PC-9 (cell line): ENCODE measurements around the gene DTX1. TPM values are rescaled to one million over a fixed set of nuclear protein-coding genes. Genes with fewer than 3 reads are reported as not detected.
A peak's percentile ranks its signal among the peaks of the same experiment; 100 is the strongest.

Source experiments
- BruUV-seq: library from RNA; stranded (reverse); fragments of 400-500 nt; replicated peaks from 2 replicates; lab custom pipeline; 2021; lab: Mats Ljungman, UMichigan
- CTCF ChIA-PET: fragments of 300-600 bp; sonication (Branson Sonifier 250); formaldehyde crosslinking; loops from one replicate; lab custom pipeline; 2022; ENCODE audit warnings: antibody characterized with exemption; lab: Charles Lee
- POLR2A ChIA-PET: fragments of 300-600 bp; sonication (Branson Sonifier 250); formaldehyde crosslinking; loops from one replicate; lab custom pipeline; 2022; ENCODE audit warnings: antibody characterized with exemption; ENCODE audit not compliant: unreplicated experiment; lab: Charles Lee
- DNase-seq, 2 experiments: peaks; one replicate each; pipeline versions ENCODE4 v3.0.0 to v3.0.0-alpha.2; 2015 to 2022; ENCODE audit warnings: mixed read lengths in 1 of 2
- H2AFZ ChIP-seq: fragments of 200-600 bp; sonication (generic); 2 replicates; pipeline ENCODE4 v1.8.1; 2017; ENCODE audit warnings: antibody characterized with exemption
- H3F3A ChIP-seq: fragments of 200-600 bp; sonication (generic); 2 replicates; pipeline ENCODE4 v1.8.1; 2017; ENCODE audit warnings: antibody characterized with exemption, mild to moderate bottlenecking, low read depth; ENCODE audit not compliant: insufficient read depth
- H3K27ac ChIP-seq: fragments of 200-600 bp; sonication (generic); 2 replicates; pipeline ENCODE4 v1.6.1; 2016; ENCODE audit warnings: mixed run types
- H3K27me3 ChIP-seq: fragments of 200-600 bp; sonication (generic); 2 replicates; pipeline ENCODE4 v1.6.1; 2016; ENCODE audit warnings: low read depth, mixed run types; ENCODE audit not compliant: insufficient read depth
- H3K36me3 ChIP-seq: fragments of 200-600 bp; sonication (generic); 2 replicates; pipeline ENCODE4 v1.6.1; 2016; ENCODE audit warnings: low read depth, mixed run types
- H3K4me1 ChIP-seq: fragments of 200-600 bp; sonication (generic); replicated peaks from 2 replicates; pipeline ENCODE4 v1.6.1; 2016; ENCODE audit warnings: mixed run types; ENCODE audit not compliant: insufficient read depth
- H3K4me2 ChIP-seq: fragments of 200-600 bp; sonication (generic); 2 replicates; pipeline ENCODE4 v1.6.1; 2017; ENCODE audit warnings: mixed run types
- H3K4me3 ChIP-seq: fragments of 200-600 bp; sonication (generic); 2 replicates; pipeline ENCODE4 v1.6.1; 2016; ENCODE audit warnings: mixed run types
- H3K79me2 ChIP-seq: fragments of 200-600 bp; sonication (generic); 2 replicates; pipeline ENCODE4 v1.6.1; 2017; ENCODE audit warnings: low read depth, mixed run types
- H3K9me2 ChIP-seq: fragments of 200-600 bp; sonication (generic); 2 replicates; pipeline ENCODE4 v1.8.1; 2017; ENCODE audit warnings: mild to moderate bottlenecking; ENCODE audit not compliant: insufficient read depth
- H3K9me3 ChIP-seq: fragments of 200-600 bp; sonication (generic); 2 replicates; pipeline ENCODE4 v1.8.1; 2016; ENCODE audit warnings: low read depth; ENCODE audit not compliant: insufficient read depth
- H4K20me1 ChIP-seq: fragments of 200-600 bp; sonication (generic); 2 replicates; pipeline ENCODE4 v1.8.1; 2017; ENCODE audit not compliant: insufficient read depth
- CTCF ChIP-seq: fragments of 200-600 bp; sonication (generic); conservative IDR thresholded peaks from 2 replicates; pipeline ENCODE4 v1.6.1; 2017; ENCODE audit warnings: mixed run types, antibody characterized with exemption, mild to moderate bottlenecking, moderate library complexity
- EZH2 ChIP-seq: fragments of 200-600 bp; sonication (generic); IDR thresholded peaks from 2 replicates; pipeline ENCODE4 v1.8.0; 2017; ENCODE audit warnings: antibody characterized with exemption, low read depth
- intact Hi-C: fragments of 100-400 bp; cut with micrococcal nuclease; formaldehyde crosslinking; loops from one replicate; pipeline ENCODE4 v1.10.0; 2022; ENCODE audit not compliant: unreplicated experiment
- total RNA-seq: library from RNA; stranded (reverse); gene quantifications from 2 replicates; pipeline ENCODE4 v1.2.3, GENCODE V29; 2021

DTX1 gene
- total RNA-seq, 1 experiment from 2014 or later = 0.13 TPM

GRCh38 chr12:113030875-113031525 is 25.5 kb upstream of the DTX1 start:
- Histone ChIP-seq H3K79me2 (no peaks in the 10 kb centered on the region), H3K4me3 (no peak overlapping the region), H3K27me3 (0 out of 2 replicates have a peak, but pooled peaks cover 3% of the 10 kb centered on the region), H2AFZ (no peak overlapping the region), H3K36me3 (no peaks in the 10 kb centered on the region), H3K27ac (no peak overlapping the region), H3F3A (no peaks in the 10 kb centered on the region), H3K9me2 (no peaks in the 10 kb centered on the region), H3K9me3 (no peaks in the 10 kb centered on the region), H3K4me1 (no peaks in the 10 kb centered on the region), H3K4me2 (no peak overlapping the region), H4K20me1 (no peaks in the 10 kb centered on the region)
- BruUV-seq = no TSS peak
- intact Hi-C loops = loop anchor here (1.0 kb wide), 2 partner anchors 38 to 131 kb away; no protein-coding TSS in a partner anchor
- ChIA-PET POLR2A (interaction anchor here (0.5 kb wide), 1 partner anchor 88 kb away, joined by 3 read pairs; no protein-coding TSS in a partner anchor), CTCF (interaction anchor here (0.6 kb wide), 1 partner anchor 418 kb away, joined by 11 read pairs; no protein-coding TSS in a partner anchor)
- no peak for TF ChIP-seq EZH2
- peak; percentile 79 for TF ChIP-seq CTCF
- peak; percentile 21 to 52 for DNase-seq

- DNase-seq = no peak
- H3K9me3 ChIP-seq = no peaks in the 10 kb centered on the region
- BruUV-seq = no TSS peak
- ChIA-PET POLR2A (interaction anchor here (0.6 to 0.9 kb wide), 2 partner anchors 12 to 143 kb away, joined by 3 to 4 read pairs; no protein-coding TSS in a partner anchor), CTCF (interaction anchor here (0.5 to 1.3 kb wide), 2 partner anchors 47 to 157 kb away, joined by 6 read pairs; no protein-coding TSS in a partner anchor)
- no peaks in the 10 kb centered on the region for H3K27me3 ChIP-seq
- H4K20me1 ChIP-seq = no peaks in the 10 kb centered on the region
- H3K27ac ChIP-seq = peak overlapping the region; percentile 78
- no peak overlapping the region for H3K4me3 ChIP-seq
- peaks cover 20% of the 10 kb centered on the region for H3K4me1 ChIP-seq
- H2AFZ ChIP-seq = no peak overlapping the region
- H3K4me2 ChIP-seq = peak overlapping the region; percentile 54
- no peaks in the 10 kb centered on the region for H3K79me2 ChIP-seq
- intact Hi-C loops = no loop called here
- H3F3A ChIP-seq = peaks cover 14% of the 10 kb centered on the region; the same call in 1 of the 2 replicates
- no peaks in the 10 kb centered on the region for H3K36me3 ChIP-seq
- TF ChIP-seq CTCF (no peak), EZH2 (no peak)
- H3K9me2 ChIP-seq = no peaks in the 10 kb centered on the region
Measured at GRCh38 chr12:113039911-113040445, 16.6 kb upstream of the DTX1 start.

GRCh38 chr12:113040722-113041171 is 15.8 kb upstream of the DTX1 start:
- H3K79me2 ChIP-seq = no peaks in the 10 kb centered on the region
- TF ChIP-seq CTCF (no peak), EZH2 (no peak)
- H3K27me3 ChIP-seq = no peaks in the 10 kb centered on the region
- H3K27ac ChIP-seq = peak overlapping the region; percentile 78
- peaks cover 20% of the 10 kb centered on the region for H3K4me1 ChIP-seq
- no peaks in the 10 kb centered on the region for H3K9me3 ChIP-seq
- no peaks in the 10 kb centered on the region for H3K9me2 ChIP-seq
- H3K4me2 ChIP-seq = peak overlapping the region; percentile 53
- ChIA-PET POLR2A (interaction anchor here (0.6 to 0.9 kb wide), 2 partner anchors 12 to 142 kb away, joined by 3 to 4 read pairs; no protein-coding TSS in a partner anchor), CTCF (interaction anchor here (0.5 to 1.3 kb wide), 4 partner anchors 48 to 344 kb away, joined by 4 to 28 read pairs (median 6); no protein-coding TSS in a partner anchor)
- no peaks in the 10 kb centered on the region for H3K36me3 ChIP-seq
- peak; percentile 65 to 96 for DNase-seq
- H4K20me1 ChIP-seq = no peaks in the 10 kb centered on the region
- no peak overlapping the region for H3K4me3 ChIP-seq
- intact Hi-C loops = no loop called here
- H3F3A ChIP-seq = peaks cover 14% of the 10 kb centered on the region; the same call in 1 of the 2 replicates
- BruUV-seq = no TSS peak
- H2AFZ ChIP-seq = peak overlapping the region; percentile 65
